HG03108 (cell line): Measurements from ENCODE around the gene RTN4.
A peak's percentile ranks its signal among the peaks of the same experiment; 100 is the strongest.
"Not testable (repeated sequence)": the region's sequence is repeated elsewhere in the genome, so short reads cannot be mapped to it uniquely, and the experiment has no call there.

Experiments used
- ATAC-seq: cut with Tn5 transposase; IDR thresholded peaks from one replicate; pipeline ENCODE4 v1.9.1; 2021; ENCODE audit warnings: moderate library complexity; ENCODE audit not compliant: unreplicated experiment

RTN4 gene

GRCh38 chr2:55050100-55050994 lies at the start of gene RTN4:
RTN4 (minus strand) TSS chr2:55050451; CDS start chr2:55050300, 151 bp downstream.
- peak; percentile 76 for ATAC-seq

- no peak for ATAC-seq
Measured at GRCh38 chr2:55099493-55099877, 49.2 kb upstream of the RTN4 start.

- ATAC-seq, result no peak
Measured at GRCh38 chr2:55097461-55098410, 47.5 kb upstream of the RTN4 start.

GRCh38 chr2:55097082-55097460 lies 46.8 kb upstream of the RTN4 start:
- no peak for ATAC-seq

- no peak for ATAC-seq
Measured at GRCh38 chr2:55096586-55096985, 46.3 kb upstream of the RTN4 start.

- no peak for ATAC-seq
Measured at GRCh38 chr2:55093381-55093780, 43.1 kb upstream of the RTN4 start.

GRCh38 chr2:55092439-55092838 lies 42.2 kb upstream of the RTN4 start:
- ATAC-seq, result no peak

GRCh38 chr2:55091681-55092080 lies 41.4 kb upstream of the RTN4 start:
- not testable (repeated sequence) for ATAC-seq

- ATAC-seq, result no peak
Measured at GRCh38 chr2:55090702-55091101, 40.5 kb upstream of the RTN4 start.

- ATAC-seq, result no peak
Measured at GRCh38 chr2:55089726-55090125, 39.5 kb upstream of the RTN4 start.

- ATAC-seq, result no peak
Measured at GRCh38 chr2:55088400-55088799, 38.1 kb upstream of the RTN4 start.

GRCh38 chr2:55087936-55088335 lies 37.7 kb upstream of the RTN4 start:
- ATAC-seq, result no peak

GRCh38 chr2:55087501-55087900 lies 37.2 kb upstream of the RTN4 start:
- ATAC-seq, result no peak

GRCh38 chr2:55085113-55086040 lies 35.1 kb upstream of the RTN4 start:
- no peak for ATAC-seq

GRCh38 chr2:55084641-55085040 lies 34.4 kb upstream of the RTN4 start:
- ATAC-seq, result no peak

GRCh38 chr2:55080204-55080738 lies 30.0 kb upstream of the RTN4 start:
- ATAC-seq, result no peak

GRCh38 chr2:55078956-55079355 lies 28.7 kb upstream of the RTN4 start:
- no peak for ATAC-seq

- no peak for ATAC-seq
Measured at GRCh38 chr2:55076721-55077120, 26.5 kb upstream of the RTN4 start.

- ATAC-seq, result not testable (repeated sequence)
Measured at GRCh38 chr2:55076019-55076418, 25.8 kb upstream of the RTN4 start.
